Hepatocyte (in vitro differentiated cells): ENCODE results near the gene ADD1. TPM values are rescaled to one million over a fixed set of nuclear protein-coding genes. Genes with fewer than 3 reads are reported as not detected.
A peak's percentile ranks its signal among the peaks of the same experiment; 100 is the strongest.

Experiments used
- DNase-seq: peaks from one replicate; pipeline ENCODE4 v3.0.0-alpha.2; 2016; ENCODE audit warnings: low spot score
- H2AFZ ChIP-seq: fragments of 200-600 bp; sonication (generic); 2 replicates; pipeline ENCODE4 v1.6.0; 2016; ENCODE audit warnings: antibody characterized with exemption, mild to moderate bottlenecking
- H3K27ac ChIP-seq: fragments of 200-600 bp; sonication (generic); 2 replicates; pipeline ENCODE4 v1.5.1; 2016; ENCODE audit warnings: mild to moderate bottlenecking
- H3K27me3 ChIP-seq: fragments of 200-600 bp; sonication (generic); 2 replicates; pipeline ENCODE4 v1.6.1; 2016
- H3K36me3 ChIP-seq: fragments of 200-600 bp; sonication (generic); replicated peaks from 2 replicates; pipeline ENCODE4 v1.5.1; 2016; ENCODE audit warnings: low read depth; ENCODE audit not compliant: insufficient read depth
- H3K4me1 ChIP-seq: fragments of 200-600 bp; sonication (generic); 2 replicates; pipeline ENCODE4 v1.5.1; 2016; ENCODE audit warnings: mild to moderate bottlenecking, moderate library complexity; ENCODE audit not compliant: insufficient read depth
- H3K4me2 ChIP-seq: fragments of 200-600 bp; sonication (generic); 2 replicates; pipeline ENCODE4 v1.6.0; 2016
- H3K4me3 ChIP-seq: fragments of 200-600 bp; sonication (generic); 2 replicates; pipeline ENCODE4 v1.5.1; 2016; ENCODE audit warnings: mild to moderate bottlenecking
- H3K79me2 ChIP-seq: fragments of 200-600 bp; sonication (generic); 2 replicates; pipeline ENCODE4 v1.6.0; 2017; ENCODE audit warnings: mild to moderate bottlenecking
- H3K9me2 ChIP-seq: fragments of 200-600 bp; sonication (generic); replicated peaks from 2 replicates; pipeline ENCODE4 v1.6.0; 2017; ENCODE audit warnings: mild to moderate bottlenecking; ENCODE audit not compliant: insufficient read depth
- H3K9me3 ChIP-seq: fragments of 200-600 bp; sonication (generic); 2 replicates; pipeline ENCODE4 v1.5.1; 2016; ENCODE audit warnings: low read depth, mild to moderate bottlenecking
- H4K20me1 ChIP-seq: fragments of 200-600 bp; sonication (generic); 2 replicates; pipeline ENCODE4 v1.6.0; 2016; ENCODE audit warnings: mild to moderate bottlenecking; ENCODE audit not compliant: insufficient read depth, poor library complexity, severe bottlenecking
- EZH2 ChIP-seq: fragments of 200-600 bp; sonication (generic); IDR thresholded peaks from 2 replicates; pipeline ENCODE4 v1.6.1; 2016; ENCODE audit warnings: antibody characterized with exemption, mild to moderate bottlenecking, borderline replicate concordance
- EZH2phosphoT487 ChIP-seq: fragments of 200-600 bp; sonication (generic); IDR thresholded peaks from one replicate; pipeline ENCODE4 v1.6.1; 2018; ENCODE audit warnings: antibody characterized with exemption, mild to moderate bottlenecking, low read depth, moderate library complexity; ENCODE audit not compliant: unreplicated experiment, severe bottlenecking
- WGBS: methylation state at CpG from one replicate; pipeline ENCODE4 v1.1.6; 2016; ENCODE audit warnings: low lambda C conversion rate; ENCODE audit errors: missing lambda C conversion rate; 5-methylcytosine and 5-hydroxymethylcytosine counted together
- polyA plus RNA-seq: library from polyadenylated mRNA; unstranded; fragments of >200 nt; fragmentation: Nextera tagmentation; extraction: Ambion mirVana; gene quantifications from 2 replicates; pipeline ENCODE4 v1.2.1, GENCODE V29; 2016
- total RNA-seq: library from RNA; depleted of rRNA; stranded (reverse); fragments of >200 nt; gene quantifications from 2 replicates; pipeline ENCODE4 v1.2.3, GENCODE V29; 2014
- TF ChIP-seq, protein P1 (sequence below): fragments of 200-600 bp; sonication (generic); IDR thresholded peaks from 2 replicates; pipeline ENCODE4 v1.5.1; 2016; ENCODE audit warnings: antibody characterized with exemption, mild to moderate bottlenecking; ENCODE audit not compliant: poor library complexity

The ADD1 gene
- total and polyA plus RNA-seq, 2 experiments from 2014 or later = 179 to 208 TPM

DNA sequence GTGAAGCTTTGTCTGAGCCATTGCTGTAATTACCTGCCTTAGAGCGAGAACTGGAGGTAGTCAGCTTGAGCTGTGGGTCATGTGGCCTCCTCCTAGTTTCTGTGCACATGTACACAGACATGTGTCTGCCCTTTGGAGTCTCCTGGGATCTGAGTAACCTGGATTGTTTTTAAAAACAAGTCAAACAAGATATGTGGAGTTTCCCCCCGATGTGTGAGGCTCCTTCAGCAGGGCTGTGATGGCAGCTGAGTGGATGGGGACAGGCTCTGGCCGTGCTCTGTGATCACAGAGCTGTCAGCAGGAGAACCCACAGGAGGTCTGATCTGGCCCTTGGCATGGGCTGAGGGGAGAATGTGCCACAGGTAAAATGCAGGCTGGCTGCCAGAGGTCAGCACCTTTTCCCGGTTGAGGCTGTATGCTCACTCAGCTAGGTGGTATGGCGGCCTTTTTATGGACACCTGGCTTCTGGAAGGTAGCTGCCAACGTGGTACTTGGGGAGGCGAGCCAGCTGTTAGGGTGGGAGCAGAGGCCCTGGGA is 81.2 kb downstream of the ADD1 start:
- peaks cover 40% of the 10 kb centered on the region for H3K79me2 ChIP-seq
- TF ChIP-seq EZH2 = no peak
- TF ChIP-seq, protein P1, sequence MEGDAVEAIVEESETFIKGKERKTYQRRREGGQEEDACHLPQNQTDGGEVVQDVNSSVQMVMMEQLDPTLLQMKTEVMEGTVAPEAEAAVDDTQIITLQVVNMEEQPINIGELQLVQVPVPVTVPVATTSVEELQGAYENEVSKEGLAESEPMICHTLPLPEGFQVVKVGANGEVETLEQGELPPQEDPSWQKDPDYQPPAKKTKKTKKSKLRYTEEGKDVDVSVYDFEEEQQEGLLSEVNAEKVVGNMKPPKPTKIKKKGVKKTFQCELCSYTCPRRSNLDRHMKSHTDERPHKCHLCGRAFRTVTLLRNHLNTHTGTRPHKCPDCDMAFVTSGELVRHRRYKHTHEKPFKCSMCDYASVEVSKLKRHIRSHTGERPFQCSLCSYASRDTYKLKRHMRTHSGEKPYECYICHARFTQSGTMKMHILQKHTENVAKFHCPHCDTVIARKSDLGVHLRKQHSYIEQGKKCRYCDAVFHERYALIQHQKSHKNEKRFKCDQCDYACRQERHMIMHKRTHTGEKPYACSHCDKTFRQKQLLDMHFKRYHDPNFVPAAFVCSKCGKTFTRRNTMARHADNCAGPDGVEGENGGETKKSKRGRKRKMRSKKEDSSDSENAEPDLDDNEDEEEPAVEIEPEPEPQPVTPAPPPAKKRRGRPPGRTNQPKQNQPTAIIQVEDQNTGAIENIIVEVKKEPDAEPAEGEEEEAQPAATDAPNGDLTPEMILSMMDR = no peak
- no peak for TF ChIP-seq EZH2phosphoT487
- H3K9me3 ChIP-seq = no peaks in the 10 kb centered on the region
- no peak overlapping the region for H3K4me2 ChIP-seq
- no peaks in the 10 kb centered on the region for H3K9me2 ChIP-seq
- H3K27ac ChIP-seq = peak overlapping the region; percentile 79
- peaks cover 24% of the 10 kb centered on the region for H3K4me1 ChIP-seq
- H4K20me1 ChIP-seq = peaks cover 3% of the 10 kb centered on the region
- WGBS = 77% methylated on average over 7 of the region's 7 CpGs
- H2AFZ ChIP-seq = no peak overlapping the region
- H3K27me3 ChIP-seq = no peaks in the 10 kb centered on the region
- no peaks in the 10 kb centered on the region for H3K36me3 ChIP-seq
- peak; percentile 66 for DNase-seq
- H3K4me3 ChIP-seq = no peak overlapping the region

DNA sequence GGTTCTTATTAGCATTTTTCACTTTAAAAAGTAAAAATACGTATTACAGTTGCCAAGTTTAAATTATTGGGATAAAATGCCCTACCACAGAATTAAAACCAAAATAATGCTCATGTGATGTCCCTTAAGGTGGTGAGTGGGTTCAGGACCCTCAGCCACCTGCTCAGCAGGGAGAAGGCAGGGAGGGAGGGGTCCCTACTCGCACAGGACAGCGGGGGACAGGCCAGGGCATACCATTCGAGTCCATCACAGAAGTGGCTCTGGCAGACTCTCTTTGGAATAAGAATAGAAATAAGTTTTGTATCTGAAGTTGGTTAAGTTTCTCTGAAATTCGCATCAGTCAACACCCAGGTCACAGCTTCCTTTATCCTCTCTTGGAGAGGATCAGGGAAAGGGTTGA is 81.9 kb downstream of the ADD1 start:
- Histone ChIP-seq H3K4me3 (no peak overlapping the region), H3K36me3 (no peaks in the 10 kb centered on the region), H4K20me1 (peaks cover 3% of the 10 kb centered on the region), H3K9me3 (no peaks in the 10 kb centered on the region), H3K27ac (peak overlapping the region; percentile 79), H3K79me2 (peaks cover 33% of the 10 kb centered on the region), H3K27me3 (no peaks in the 10 kb centered on the region), H3K9me2 (no peaks in the 10 kb centered on the region), H3K4me2 (no peak overlapping the region), H2AFZ (no peak overlapping the region), H3K4me1 (peaks cover 28% of the 10 kb centered on the region)
- TF ChIP-seq, protein P1 = no peak
- TF ChIP-seq EZH2phosphoT487 (no peak), EZH2 (no peak)
- no peak for DNase-seq
- WGBS = 98% methylated on average over 5 of the region's 5 CpGs

DNA sequence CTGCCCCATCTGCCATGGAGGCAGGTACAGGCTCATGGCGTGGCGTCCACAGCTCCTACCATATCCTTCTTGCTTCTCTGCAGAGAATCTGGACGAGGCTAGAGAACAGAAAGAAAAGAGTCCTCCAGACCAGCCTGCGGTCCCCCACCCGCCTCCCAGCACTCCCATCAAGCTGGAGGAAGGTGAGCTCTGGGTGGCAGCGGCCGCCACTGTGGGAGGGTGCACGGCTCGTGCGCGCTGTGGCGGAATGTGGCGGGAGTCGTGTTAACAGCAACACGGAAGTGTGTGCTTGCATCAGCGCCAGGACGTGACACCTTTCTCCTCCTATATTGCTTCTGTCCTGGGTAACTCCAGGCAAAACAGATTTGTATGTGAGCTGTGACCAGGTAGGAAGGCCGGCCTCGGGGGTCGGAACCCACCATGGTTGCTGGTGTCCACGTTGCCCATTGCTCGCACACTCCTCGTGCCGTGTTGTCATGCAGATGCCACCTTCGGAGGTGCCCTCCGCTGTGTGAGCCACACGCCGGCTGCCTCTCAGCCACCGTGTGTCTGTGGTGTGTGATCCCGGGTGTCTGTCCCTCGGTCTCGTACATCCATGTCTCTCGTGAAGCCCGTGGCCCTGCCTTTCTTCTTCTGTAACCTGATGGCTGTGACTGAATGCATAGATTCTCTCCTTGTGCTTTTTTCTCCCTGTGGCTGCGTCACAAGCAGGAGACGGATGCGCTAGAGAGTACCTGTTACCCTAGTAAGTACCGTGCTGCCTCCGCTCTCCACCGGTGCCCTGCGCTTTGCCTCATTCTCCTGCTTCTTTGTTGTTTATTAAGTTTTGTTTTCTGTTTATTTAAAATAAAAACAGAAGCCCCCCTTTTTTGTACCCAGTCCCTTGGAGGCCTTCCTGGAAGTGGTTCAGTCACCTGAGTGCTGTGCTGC is 82.6 kb downstream of the ADD1 start:
- TF ChIP-seq EZH2 (no peak), EZH2phosphoT487 (no peak)
- TF ChIP-seq, protein P1 = no peak
- no peak overlapping the region for H3K27ac ChIP-seq
- H3K79me2 ChIP-seq = peaks cover 29% of the 10 kb centered on the region
- no peaks in the 10 kb centered on the region for H3K36me3 ChIP-seq
- H3K4me1 ChIP-seq = peaks cover 28% of the 10 kb centered on the region
- H3K4me2 ChIP-seq = no peak overlapping the region
- DNase-seq = no peak
- H3K9me2 ChIP-seq = no peaks in the 10 kb centered on the region
- H3K4me3 ChIP-seq = no peak overlapping the region
- H3K27me3 ChIP-seq = no peaks in the 10 kb centered on the region
- no peak overlapping the region for H2AFZ ChIP-seq
- H4K20me1 ChIP-seq = peaks cover 3% of the 10 kb centered on the region
- H3K9me3 ChIP-seq = no peaks in the 10 kb centered on the region
- WGBS = 93% methylated on average over 41 of the region's 41 CpGs
